NB4 (cell line): Measurements from ENCODE around the gene ZNF550.

Experiments
- DNase-seq: peaks from one replicate; pipeline ENCODE4 v3.0.0; 2010; ENCODE audit warnings: low read depth
- H3K4me3 ChIP-seq: one replicate; pipeline ENCODE4 v1.5.1; 2011; ENCODE audit warnings: mild to moderate bottlenecking, low read depth, low read length, moderate library complexity
- MYC ChIP-seq: IDR thresholded peaks from 2 replicates; pipeline ENCODE4 v1.6.1; 2011; ENCODE audit warnings: low read depth, low read length
- POLR2A ChIP-seq: IDR thresholded peaks from 2 replicates; pipeline ENCODE4 v1.6.1; 2011; ENCODE audit warnings: mild to moderate bottlenecking; ENCODE audit not compliant: insufficient read length; ENCODE audit errors: extremely low read depth
- TF ChIP-seq, protein P1 (sequence below): IDR thresholded peaks from 2 replicates; pipeline ENCODE4 v1.6.1; 2011; ENCODE audit warnings: low read depth, low read length
- TF ChIP-seq, protein P2 (sequence below): IDR thresholded peaks from one replicate; pipeline ENCODE4 v1.5.1; 2012; ENCODE audit warnings: low read depth, low read length

ZNF550 gene

DNA sequence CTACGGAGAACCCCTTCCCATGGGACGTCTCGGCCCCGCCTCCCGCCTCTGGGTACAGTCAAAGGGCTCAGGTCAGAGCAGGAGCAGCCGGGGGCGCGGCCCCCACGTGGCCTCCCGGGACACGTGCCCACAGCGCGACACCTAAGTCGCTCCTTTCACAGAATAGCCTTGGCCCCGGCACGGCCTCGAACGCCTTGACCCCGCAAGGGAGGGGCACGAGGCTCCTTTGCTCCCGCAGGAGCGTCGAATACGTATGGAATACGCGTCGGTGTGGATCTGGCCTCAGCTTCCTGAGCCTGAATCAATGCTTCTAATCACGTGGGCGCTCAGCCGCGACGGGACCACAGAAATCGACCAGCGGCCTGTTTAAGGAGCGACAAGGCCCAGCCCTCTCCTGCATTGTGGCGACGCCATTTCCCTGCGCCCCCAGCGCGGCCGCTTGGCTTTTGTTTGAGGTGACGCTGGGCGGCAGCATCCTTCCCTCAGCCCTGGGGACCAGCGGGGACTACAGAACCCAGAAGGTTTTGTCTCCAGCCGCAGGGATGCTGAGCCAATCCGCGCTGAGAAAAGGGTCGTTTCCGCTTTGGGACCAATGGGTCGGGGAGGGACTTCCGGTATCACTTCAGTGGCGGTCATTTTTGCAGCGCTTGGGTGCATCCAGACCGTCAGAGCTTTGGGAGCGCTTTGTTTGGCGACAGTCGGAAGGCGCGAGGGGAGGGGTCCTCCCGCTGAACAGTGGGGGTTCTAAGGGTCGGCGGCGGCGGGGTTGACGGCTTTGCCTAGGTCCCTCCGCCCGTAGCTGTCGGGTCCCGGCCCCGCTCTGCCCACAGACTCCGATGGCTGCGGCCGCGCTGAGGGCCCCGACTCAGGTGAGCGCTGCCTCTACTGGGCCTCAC, 24.1 kb upstream of the ZNF550 start, which contains the start of gene ZIK1:
Gene ZIK1, plus strand, starts transcription at position 625 of the 896 bp plus-strand sequence. Its CDS starts 212 bp downstream, at position 837.
- peak within 1 kb of the TSS; percentile 65 for H3K4me3 ChIP-seq
- no peak for TF ChIP-seq MYC
- TF ChIP-seq, protein P1, sequence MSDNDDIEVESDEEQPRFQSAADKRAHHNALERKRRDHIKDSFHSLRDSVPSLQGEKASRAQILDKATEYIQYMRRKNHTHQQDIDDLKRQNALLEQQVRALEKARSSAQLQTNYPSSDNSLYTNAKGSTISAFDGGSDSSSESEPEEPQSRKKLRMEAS = no peak
- TF ChIP-seq POLR2A = no peak
- TF ChIP-seq, protein P2, sequence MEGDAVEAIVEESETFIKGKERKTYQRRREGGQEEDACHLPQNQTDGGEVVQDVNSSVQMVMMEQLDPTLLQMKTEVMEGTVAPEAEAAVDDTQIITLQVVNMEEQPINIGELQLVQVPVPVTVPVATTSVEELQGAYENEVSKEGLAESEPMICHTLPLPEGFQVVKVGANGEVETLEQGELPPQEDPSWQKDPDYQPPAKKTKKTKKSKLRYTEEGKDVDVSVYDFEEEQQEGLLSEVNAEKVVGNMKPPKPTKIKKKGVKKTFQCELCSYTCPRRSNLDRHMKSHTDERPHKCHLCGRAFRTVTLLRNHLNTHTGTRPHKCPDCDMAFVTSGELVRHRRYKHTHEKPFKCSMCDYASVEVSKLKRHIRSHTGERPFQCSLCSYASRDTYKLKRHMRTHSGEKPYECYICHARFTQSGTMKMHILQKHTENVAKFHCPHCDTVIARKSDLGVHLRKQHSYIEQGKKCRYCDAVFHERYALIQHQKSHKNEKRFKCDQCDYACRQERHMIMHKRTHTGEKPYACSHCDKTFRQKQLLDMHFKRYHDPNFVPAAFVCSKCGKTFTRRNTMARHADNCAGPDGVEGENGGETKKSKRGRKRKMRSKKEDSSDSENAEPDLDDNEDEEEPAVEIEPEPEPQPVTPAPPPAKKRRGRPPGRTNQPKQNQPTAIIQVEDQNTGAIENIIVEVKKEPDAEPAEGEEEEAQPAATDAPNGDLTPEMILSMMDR = no peak
- peak; percentile 84 for DNase-seq

DNA sequence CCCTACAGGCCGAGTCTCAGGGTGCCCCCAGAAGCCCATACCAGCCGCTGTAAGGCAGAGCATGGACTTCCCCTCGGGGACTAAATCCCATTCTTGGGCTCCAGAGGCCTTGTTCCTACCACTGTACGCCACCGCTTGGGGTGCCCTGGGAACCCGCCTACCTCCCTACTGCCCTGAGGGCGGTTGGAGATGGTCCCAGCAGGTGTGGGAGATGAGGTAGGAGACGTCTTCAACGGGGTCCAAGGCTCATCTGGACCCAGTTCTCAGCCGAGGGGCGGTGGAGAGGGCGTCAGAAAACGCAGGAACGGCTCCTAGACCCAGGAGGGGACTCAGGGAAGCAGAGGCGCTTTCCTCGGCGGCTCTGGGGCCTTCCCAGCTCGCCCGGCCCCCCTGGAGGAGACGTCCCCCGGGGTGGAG, 23.4 kb upstream of the ZNF550 start:
- no peak overlapping the region for H3K4me3 ChIP-seq
- no peak for TF ChIP-seq MYC
- TF ChIP-seq POLR2A = no peak
- TF ChIP-seq, protein P1 = no peak
- TF ChIP-seq, protein P2 = no peak
- DNase-seq = no peak

DNA sequence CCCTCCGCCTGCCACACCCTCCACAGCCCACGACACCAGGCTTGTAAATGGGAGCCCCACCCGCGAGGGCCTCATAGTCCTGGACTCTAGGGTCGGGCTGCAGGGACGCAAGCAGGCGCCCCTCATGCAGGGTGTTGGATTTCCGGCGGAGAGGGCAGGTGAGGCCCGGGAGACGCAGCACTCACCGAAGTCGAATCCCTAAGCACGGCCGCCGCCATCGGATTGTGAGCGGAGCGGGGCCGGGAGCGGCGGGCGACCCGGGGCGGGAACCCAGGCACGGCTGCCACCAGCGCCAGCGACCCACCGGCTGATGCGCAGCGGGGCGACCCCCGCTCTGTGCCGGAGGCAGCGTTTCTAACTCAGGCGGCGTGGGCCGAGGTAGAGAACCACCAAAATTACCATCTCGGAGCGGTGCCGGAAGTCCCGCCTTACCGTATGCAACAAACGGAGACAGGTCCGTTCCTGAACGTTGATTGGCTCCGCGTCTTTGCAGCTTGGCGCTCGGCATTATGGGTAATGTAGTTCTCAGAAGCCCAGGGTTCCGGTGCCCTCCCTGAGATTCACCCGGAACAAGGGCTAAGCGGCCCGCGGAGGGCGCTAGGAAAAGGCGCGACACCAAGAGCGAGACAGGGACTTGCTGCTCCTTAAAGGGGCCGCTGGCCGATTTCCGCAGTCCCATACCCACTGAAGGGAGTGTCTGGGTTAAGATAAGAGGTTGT, 19.0 kb upstream of the ZNF550 start, which contains the start of gene ZNF416:
Gene ZNF416, minus strand, starts transcription at position 425 of the 719 bp plus-strand sequence. Its CDS starts 207 bp downstream, at position 218.
- peak; percentile 97 for DNase-seq
- peak within 1 kb of the TSS; percentile 68 for H3K4me3 ChIP-seq
- TF ChIP-seq POLR2A = peak; percentile 39
- TF ChIP-seq, protein P1 = peak; percentile 47; the same call in 1 of the 2 replicates
- TF ChIP-seq, protein P2 = no peak

DNA sequence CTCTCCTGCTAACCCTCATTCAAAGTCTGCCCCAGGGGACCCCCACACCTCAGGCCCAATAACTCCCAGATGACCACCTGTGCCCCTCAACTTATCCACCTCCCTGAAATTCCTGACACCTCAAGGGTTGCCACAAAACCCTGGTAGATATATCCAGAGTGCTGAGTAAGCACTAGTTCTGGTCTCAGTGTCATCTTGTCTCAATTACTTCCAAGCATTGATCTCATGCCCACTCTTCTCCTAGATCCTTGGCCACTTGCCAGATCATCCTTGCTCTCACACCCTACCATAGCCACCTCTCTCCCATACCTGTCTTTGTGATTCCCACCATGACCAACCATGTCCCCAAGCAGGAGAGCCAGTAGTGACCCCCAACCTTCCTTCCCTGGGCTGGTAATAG, 17.0 kb upstream of the ZNF550 start:
- no peak for TF ChIP-seq POLR2A
- TF ChIP-seq, protein P1 = no peak
- no peak for TF ChIP-seq MYC
- TF ChIP-seq, protein P2 = no peak
- no peak for DNase-seq
- no peak overlapping the region for H3K4me3 ChIP-seq

DNA sequence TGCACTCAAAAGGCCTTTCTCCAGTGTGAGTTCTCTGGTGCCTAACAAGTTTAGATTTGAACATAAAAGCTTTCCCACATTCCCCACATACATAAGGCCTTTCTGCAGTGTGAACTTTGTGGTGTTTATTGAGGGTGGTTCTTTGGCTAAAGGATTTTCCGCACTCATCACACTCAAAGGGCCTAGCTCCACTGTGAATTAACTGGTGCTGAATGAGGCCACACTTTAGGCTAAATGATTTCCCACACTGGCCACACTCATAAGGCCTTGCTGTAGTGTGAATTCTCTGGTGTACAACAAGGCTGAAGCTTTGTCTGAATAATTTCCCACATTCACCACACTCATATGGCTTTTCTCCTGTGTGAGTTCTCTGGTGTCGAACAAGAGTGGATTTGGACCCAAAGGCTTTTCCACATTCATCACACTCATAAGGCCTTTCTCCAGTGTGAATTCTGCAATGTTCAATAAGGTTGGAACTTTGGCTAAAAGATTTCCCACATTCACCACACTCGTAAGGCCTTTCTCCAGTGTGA, 12.8 kb upstream of the ZNF550 start:
- no peak for TF ChIP-seq POLR2A
- TF ChIP-seq, protein P1 = no peak
- no peak overlapping the region for H3K4me3 ChIP-seq
- no peak for DNase-seq

DNA sequence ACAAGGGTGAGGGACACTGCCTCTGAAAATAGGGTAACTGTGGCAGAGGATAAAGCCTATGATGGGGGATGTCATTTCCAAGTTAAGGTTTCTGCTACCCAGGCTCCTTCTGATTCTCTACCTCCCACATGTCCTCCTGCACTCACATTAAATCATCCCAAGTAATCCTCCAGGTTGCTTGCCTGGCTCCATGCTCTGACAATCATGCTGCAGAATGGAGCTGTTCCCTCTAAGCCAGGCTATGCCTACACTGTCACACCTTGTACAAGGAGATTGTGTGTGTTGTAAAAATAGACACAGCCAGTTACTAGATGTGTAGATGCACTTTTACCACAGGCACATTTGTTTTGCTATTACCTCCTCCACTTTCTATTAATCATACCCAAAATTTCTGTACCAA, 11.0 kb upstream of the ZNF550 start:
- no peak overlapping the region for H3K4me3 ChIP-seq
- TF ChIP-seq POLR2A (no peak), MYC (no peak)
- TF ChIP-seq, protein P2 = no peak
- TF ChIP-seq, protein P1 = no peak
- no peak for DNase-seq
